H9 (cell line): Measurements from ENCODE around the gene NYAP2. TPM values are rescaled to one million over a fixed set of nuclear protein-coding genes. Genes with fewer than 3 reads are reported as not detected.

Experiments
- DNase-seq: peaks from one replicate; pipeline ENCODE4 v3.0.0-alpha.2; 2017
- H2AFZ ChIP-seq: one replicate; pipeline ENCODE4 v1.6.1; 2013; ENCODE audit warnings: mild to moderate bottlenecking, low read length, control low read depth, moderate library complexity
- H2AK5ac ChIP-seq: 2 replicates; pipeline ENCODE4 v1.6.1; 2013; ENCODE audit warnings: low read length, control low read depth, mixed read lengths; ENCODE audit not compliant: insufficient read length
- H2BK120ac ChIP-seq: one replicate; pipeline ENCODE4 v1.6.1; 2013; ENCODE audit warnings: low read depth, mild to moderate bottlenecking, low read length, control low read depth, inconsistent platforms; ENCODE audit not compliant: poor library complexity, severe bottlenecking
- H2BK12ac ChIP-seq: 2 replicates; pipeline ENCODE4 v1.6.1; 2013; ENCODE audit warnings: low read length, control low read depth, mixed read lengths, low read depth; ENCODE audit not compliant: insufficient read length
- H2BK15ac ChIP-seq: 2 replicates; pipeline ENCODE4 v1.6.1; 2013; ENCODE audit warnings: low read depth, low read length, control low read depth
- H2BK20ac ChIP-seq: one replicate; pipeline ENCODE4 v1.6.1; 2013; ENCODE audit warnings: low read depth, mild to moderate bottlenecking, low read length, control low read depth, inconsistent platforms; ENCODE audit not compliant: poor library complexity, severe bottlenecking
- H2BK5ac ChIP-seq: 2 replicates; pipeline ENCODE4 v1.6.1; 2013; ENCODE audit warnings: low read length, control low read depth, mixed read lengths; ENCODE audit not compliant: insufficient read length
- H3K14ac ChIP-seq: 2 replicates; pipeline ENCODE4 v1.6.1; 2013; ENCODE audit warnings: low read length, control low read depth; ENCODE audit not compliant: insufficient read depth
- H3K18ac ChIP-seq: 2 replicates; pipeline ENCODE4 v1.6.1; 2013; ENCODE audit warnings: low read depth, mild to moderate bottlenecking, mixed read lengths, low read length, control low read depth; ENCODE audit not compliant: insufficient read length
- H3K23ac ChIP-seq: 2 replicates; pipeline ENCODE4 v1.6.1; 2013; ENCODE audit warnings: low read length, control low read depth, mixed read lengths, low read depth; ENCODE audit not compliant: insufficient read length
- H3K23me2 ChIP-seq: 2 replicates; pipeline ENCODE4 v1.6.1; 2013; ENCODE audit warnings: low read depth, mild to moderate bottlenecking, mixed read lengths, low read length, control low read depth; ENCODE audit not compliant: insufficient read length, poor library complexity, severe bottlenecking
- H3K27ac ChIP-seq: 2 replicates; pipeline ENCODE4 v1.5.1; 2013; ENCODE audit warnings: low read length, control low read depth, mixed read lengths, low read depth; ENCODE audit not compliant: insufficient read length
- H3K27me3 ChIP-seq: 2 replicates; pipeline ENCODE4 v1.6.1; 2013; ENCODE audit warnings: low read length, control low read depth, inconsistent platforms; ENCODE audit not compliant: insufficient read depth
- H3K4ac ChIP-seq: 2 replicates; pipeline ENCODE4 v1.6.1; 2013; ENCODE audit warnings: low read depth, mild to moderate bottlenecking, control low read depth, inconsistent platforms, low read length, moderate library complexity
- H3K4me1 ChIP-seq: 2 replicates; pipeline ENCODE4 v1.6.1; 2013; ENCODE audit warnings: low read length, control low read depth, inconsistent platforms; ENCODE audit not compliant: insufficient read depth
- H3K4me2 ChIP-seq: 2 replicates; pipeline ENCODE4 v1.6.1; 2013; ENCODE audit warnings: low read length, control low read depth, mixed read lengths; ENCODE audit not compliant: insufficient read length, insufficient read depth
- H3K56ac ChIP-seq: 2 replicates; pipeline ENCODE4 v1.6.1; 2013; ENCODE audit warnings: low read depth, mild to moderate bottlenecking, mixed read lengths, low read length, control low read depth; ENCODE audit not compliant: insufficient read length
- H3K79me1 ChIP-seq: 2 replicates; pipeline ENCODE4 v1.6.1; 2013; ENCODE audit warnings: low read depth, mild to moderate bottlenecking, moderate library complexity, low read length, control low read depth, inconsistent platforms; ENCODE audit not compliant: insufficient read depth, poor library complexity, severe bottlenecking
- H3K79me2 ChIP-seq: 2 replicates; pipeline ENCODE4 v1.6.1; 2013; ENCODE audit warnings: low read length, control low read depth, inconsistent platforms; ENCODE audit not compliant: insufficient read depth
- H3K9ac ChIP-seq: 2 replicates; pipeline ENCODE4 v1.6.1; 2013; ENCODE audit warnings: low read length, control low read depth, mixed read lengths; ENCODE audit not compliant: insufficient read length; ENCODE audit errors: extremely low read depth
- H3K9me3 ChIP-seq: one replicate; pipeline ENCODE4 v1.6.1; 2013; ENCODE audit warnings: low read depth, low read length, inconsistent platforms; ENCODE audit not compliant: control insufficient read depth
- H3T11ph ChIP-seq: one replicate; pipeline ENCODE4 v1.6.1; 2013; ENCODE audit warnings: mild to moderate bottlenecking, low read length, control low read depth, inconsistent platforms
- H4K20me1 ChIP-seq: one replicate; pipeline ENCODE4 v1.6.1; 2013; ENCODE audit not compliant: control insufficient read depth, insufficient read length, insufficient read depth
- H4K5ac ChIP-seq: 2 replicates; pipeline ENCODE4 v1.6.1; 2013; ENCODE audit warnings: low read depth, mild to moderate bottlenecking, mixed read lengths, low read length, control low read depth; ENCODE audit not compliant: insufficient read length
- H4K8ac ChIP-seq: replicated peaks from 2 replicates; pipeline ENCODE4 v1.6.1; 2013; ENCODE audit warnings: low read length, control low read depth, mixed read lengths, low read depth; ENCODE audit not compliant: insufficient read length
- H4K91ac ChIP-seq: 2 replicates; pipeline ENCODE4 v1.6.1; 2013; ENCODE audit warnings: low read depth, mild to moderate bottlenecking, moderate library complexity, mixed read lengths, low read length, control low read depth; ENCODE audit not compliant: insufficient read length
- H3K27ac Mint-ChIP-seq, 3 experiments: 2 replicates in 2 of 3; 3 replicates in 1 of 3; pipeline ENCODE4 v1.8.0; 2020 to 2021; ENCODE audit warnings: mixed read lengths in 3 of 3, mild to moderate bottlenecking in 1 of 3, moderate library complexity in 1 of 3
- H3K27me3 Mint-ChIP-seq: 2 replicates; pipeline ENCODE4 v1.8.0; 2021; ENCODE audit warnings: low read depth, mild to moderate bottlenecking, moderate library complexity, mixed read lengths
- H3K36me3 Mint-ChIP-seq, 3 experiments: 2 replicates in 2 of 3; 3 replicates in 1 of 3; pipeline ENCODE4 v1.8.0; 2020 to 2021; ENCODE audit warnings: low read depth in 3 of 3, mixed read lengths in 3 of 3; ENCODE audit not compliant: insufficient read depth in 1 of 3
- H3K4me1 Mint-ChIP-seq, 2 experiments: 2 replicates each; pipeline ENCODE4 v1.8.0; 2020; ENCODE audit warnings: mixed read lengths in 2 of 2
- H3K4me3 Mint-ChIP-seq, 2 experiments: 2 replicates in 1 of 2; 3 replicates in 1 of 2; pipeline ENCODE4 v1.8.0; 2020 to 2021; ENCODE audit warnings: mild to moderate bottlenecking in 2 of 2, mixed read lengths in 2 of 2, moderate library complexity in 1 of 2
- H3K9me3 Mint-ChIP-seq, 2 experiments: 2 replicates in 1 of 2; 3 replicates in 1 of 2; pipeline ENCODE4 v1.8.0; 2020; ENCODE audit warnings: mild to moderate bottlenecking in 2 of 2, mixed read lengths in 2 of 2, moderate library complexity in 1 of 2
- WGBS: extraction: QIAGEN DNeasy Blood & Tissue Kit; methylation state at CpG from one replicate; pipeline ENCODE4 v1.1.7; 2013; ENCODE audit warnings: missing lambda C conversion rate, low lambda C conversion rate, mixed read lengths; ENCODE audit not compliant: insufficient read length; ENCODE audit errors: extremely low coverage; 5-methylcytosine and 5-hydroxymethylcytosine counted together
- total RNA-seq: library from RNA; stranded (reverse); gene quantifications from 2 replicates; pipeline ENCODE4 v1.2.1, GENCODE V29; 2021
- TF ChIP-seq, protein P1 (sequence below): fragments of 200-600 bp; sonication (generic); conservative IDR thresholded peaks from 3 replicates; pipeline ENCODE4 v1.8.0; 2021; ENCODE audit warnings: antibody characterized with exemption, mild to moderate bottlenecking

NYAP2 gene
- total RNA-seq, 1 experiment from 2014 or later: not detected

DNA sequence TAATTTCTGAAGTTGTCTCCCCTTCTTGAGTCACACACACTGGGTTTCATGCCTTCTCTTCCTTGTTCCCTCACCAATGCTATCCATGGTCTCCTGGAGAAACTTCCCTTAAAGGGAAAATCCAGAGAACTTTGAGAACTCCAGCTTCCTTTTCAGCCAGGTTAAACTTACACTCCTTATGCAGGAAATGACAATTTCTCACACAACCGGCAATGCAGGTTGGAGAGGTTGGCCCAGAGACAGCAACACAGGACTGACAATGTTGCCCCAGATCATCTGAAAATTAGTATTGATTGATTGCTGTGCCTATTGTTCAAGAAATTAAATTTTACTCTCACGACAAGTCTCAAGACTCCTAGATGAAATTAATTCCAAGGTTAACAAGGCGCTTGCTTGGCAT lies 292.2 kb downstream of the NYAP2 start:
- no peak overlapping the region for H3K9ac ChIP-seq
- no peak overlapping the region for H4K91ac ChIP-seq
- no peaks in the 10 kb centered on the region for H3K9me3 Mint-ChIP-seq
- no peaks in the 10 kb centered on the region for H3K4me1 Mint-ChIP-seq
- no peak overlapping the region for H2BK12ac ChIP-seq
- H3K18ac ChIP-seq: no peak overlapping the region
- H2AFZ ChIP-seq: no peak overlapping the region
- H3T11ph ChIP-seq: no peak overlapping the region
- H3K27ac ChIP-seq: no peak overlapping the region
- WGBS: no CpG with 5 or more reads among the region's 3 CpGs
- no peaks in the 10 kb centered on the region for H3K23me2 ChIP-seq
- no peaks in the 10 kb centered on the region for H3K36me3 Mint-ChIP-seq
- H3K4ac ChIP-seq: no peak overlapping the region
- H2BK15ac ChIP-seq: no peak overlapping the region
- H3K56ac ChIP-seq: no peak overlapping the region
- TF ChIP-seq, protein P1, sequence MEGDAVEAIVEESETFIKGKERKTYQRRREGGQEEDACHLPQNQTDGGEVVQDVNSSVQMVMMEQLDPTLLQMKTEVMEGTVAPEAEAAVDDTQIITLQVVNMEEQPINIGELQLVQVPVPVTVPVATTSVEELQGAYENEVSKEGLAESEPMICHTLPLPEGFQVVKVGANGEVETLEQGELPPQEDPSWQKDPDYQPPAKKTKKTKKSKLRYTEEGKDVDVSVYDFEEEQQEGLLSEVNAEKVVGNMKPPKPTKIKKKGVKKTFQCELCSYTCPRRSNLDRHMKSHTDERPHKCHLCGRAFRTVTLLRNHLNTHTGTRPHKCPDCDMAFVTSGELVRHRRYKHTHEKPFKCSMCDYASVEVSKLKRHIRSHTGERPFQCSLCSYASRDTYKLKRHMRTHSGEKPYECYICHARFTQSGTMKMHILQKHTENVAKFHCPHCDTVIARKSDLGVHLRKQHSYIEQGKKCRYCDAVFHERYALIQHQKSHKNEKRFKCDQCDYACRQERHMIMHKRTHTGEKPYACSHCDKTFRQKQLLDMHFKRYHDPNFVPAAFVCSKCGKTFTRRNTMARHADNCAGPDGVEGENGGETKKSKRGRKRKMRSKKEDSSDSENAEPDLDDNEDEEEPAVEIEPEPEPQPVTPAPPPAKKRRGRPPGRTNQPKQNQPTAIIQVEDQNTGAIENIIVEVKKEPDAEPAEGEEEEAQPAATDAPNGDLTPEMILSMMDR: no peak
- no peaks in the 10 kb centered on the region for H3K9me3 ChIP-seq
- H4K8ac ChIP-seq: no peak overlapping the region
- DNase-seq: no peak
- no peak overlapping the region for H3K4me2 ChIP-seq
- H3K27me3 ChIP-seq: no peaks in the 10 kb centered on the region
- H2BK20ac ChIP-seq: no peak overlapping the region
- no peak overlapping the region for H2BK120ac ChIP-seq
- no peaks in the 10 kb centered on the region for H3K4me1 ChIP-seq
- no peak overlapping the region for H2BK5ac ChIP-seq
- no peak overlapping the region for H3K4me3 Mint-ChIP-seq
- no peak overlapping the region for H3K14ac ChIP-seq
- no peak overlapping the region for H3K23ac ChIP-seq
- no peak overlapping the region for H2AK5ac ChIP-seq
- H4K20me1 ChIP-seq: no peaks in the 10 kb centered on the region
- no peak overlapping the region for H4K5ac ChIP-seq
- no peaks in the 10 kb centered on the region for H3K27me3 Mint-ChIP-seq
- H3K27ac Mint-ChIP-seq: peak overlapping the region in 1 of 3 experiments; percentile 45; a peak in 1 of 7 replicates
- no peaks in the 10 kb centered on the region for H3K79me2 ChIP-seq
- no peaks in the 10 kb centered on the region for H3K79me1 ChIP-seq
